Activated CD4-positive, alpha-beta memory T cell treated with anti-CD3 and anti-CD28 coated beads for 36 hours (primary cell): ENCODE measurements around the gene MGAT5. TPM values are rescaled to one million over a fixed set of nuclear protein-coding genes. Genes with fewer than 3 reads are reported as not detected.

Experiments used
- CTCF ChIA-PET: fragments of 350-600 bp; sonication (Branson Sonifier 250); formaldehyde crosslinking; loops from one replicate; lab custom pipeline; 2021; ENCODE audit warnings: antibody characterized with exemption, inconsistent platforms; lab: Charles Lee
- POLR2A ChIA-PET: fragments of 350-600 bp; sonication (Branson Sonifier 250); formaldehyde crosslinking; loops from one replicate; lab custom pipeline; 2021; ENCODE audit warnings: antibody characterized with exemption; lab: Charles Lee
- DNase-seq: peaks from one replicate; pipeline ENCODE4 v3.0.0-alpha.2; 2020
- H3K27ac Mint-ChIP-seq: one replicate; pipeline ENCODE4 v1.8.0; 2021; ENCODE audit warnings: mixed read lengths
- H3K27me3 Mint-ChIP-seq: one replicate; pipeline ENCODE4 v1.8.0; 2021; ENCODE audit warnings: mixed read lengths
- H3K36me3 Mint-ChIP-seq: one replicate; pipeline ENCODE4 v1.8.0; 2021; ENCODE audit warnings: mixed read lengths
- H3K4me1 Mint-ChIP-seq: one replicate; pipeline ENCODE4 v1.8.0; 2021; ENCODE audit warnings: low read depth, mixed read lengths
- H3K4me3 Mint-ChIP-seq: one replicate; pipeline ENCODE4 v1.8.0; 2021; ENCODE audit warnings: mild to moderate bottlenecking, mixed read lengths
- H3K9me3 Mint-ChIP-seq: one replicate; pipeline ENCODE4 v1.8.0; 2021; ENCODE audit warnings: mixed read lengths
- intact Hi-C: fragments of 100-400 bp; cut with micrococcal nuclease; formaldehyde crosslinking; loops from one replicate; pipeline ENCODE4 v1.15.1; 2023
- total RNA-seq, 2 experiments: library from RNA; stranded (reverse); gene quantifications; one replicate each; pipeline ENCODE4 v1.2.3, GENCODE V29; 2021

The MGAT5 gene
- total RNA-seq, 2 experiments from 2014 or later = 33.6 to 38.3 TPM

DNA sequence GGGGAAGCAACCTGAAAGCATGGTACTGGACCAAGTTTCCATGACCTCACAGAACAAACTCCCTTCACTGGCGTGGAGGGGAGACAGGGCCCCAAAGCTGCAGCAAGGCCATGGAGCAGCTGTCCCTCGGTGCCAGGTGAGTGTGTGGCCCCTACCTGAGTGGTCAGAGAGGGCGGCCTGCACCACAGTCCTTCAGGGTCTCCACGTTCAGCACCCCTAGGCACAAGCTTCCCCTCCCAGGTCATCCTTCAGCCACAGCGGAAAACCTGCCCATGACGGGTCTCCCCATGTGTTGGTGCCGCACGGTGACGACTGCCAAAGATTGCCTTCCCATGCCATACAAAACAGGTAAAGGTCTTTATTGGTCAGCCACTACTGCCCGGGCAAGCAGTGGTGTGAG, 201.6 kb downstream of the MGAT5 start:
- intact Hi-C loops = loop anchor here (10.0 kb wide), 1 partner anchor 249 kb away; no protein-coding TSS in a partner anchor
- no peak for DNase-seq
- POLR2A ChIA-PET = interaction anchor here (0.5 kb wide), 1 partner anchor 334 kb away, joined by 3 read pairs; no protein-coding TSS in a partner anchor
- no peak overlapping the region for H3K27ac Mint-ChIP-seq
- no peaks in the 10 kb centered on the region for H3K9me3 Mint-ChIP-seq
- H3K27me3 Mint-ChIP-seq = no peaks in the 10 kb centered on the region
- no peaks in the 10 kb centered on the region for H3K4me1 Mint-ChIP-seq
- no peak overlapping the region for H3K4me3 Mint-ChIP-seq
- CTCF ChIA-PET = no interaction called here
- no peaks in the 10 kb centered on the region for H3K36me3 Mint-ChIP-seq

DNA sequence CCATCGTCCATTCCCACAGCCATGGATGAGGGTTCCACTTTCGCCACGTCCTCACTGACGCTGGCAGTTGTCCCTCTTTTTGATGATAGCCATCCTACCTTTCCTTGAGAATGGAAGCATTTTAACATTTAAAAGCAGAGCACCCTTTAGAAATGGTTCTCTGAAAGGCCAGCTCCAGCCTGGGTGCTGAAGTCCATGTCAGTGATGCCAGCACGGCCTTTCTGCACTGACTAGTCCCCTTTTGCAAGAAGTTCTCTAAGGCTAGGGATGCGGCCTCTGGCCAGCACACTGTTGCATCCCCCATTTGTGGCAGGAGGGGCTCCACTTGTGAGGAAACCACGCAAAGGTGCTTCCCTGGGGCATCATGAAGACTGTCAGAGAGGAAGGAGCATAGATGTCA, 203.5 kb downstream of the MGAT5 start:
- Mint-ChIP-seq H3K9me3 (no peaks in the 10 kb centered on the region), H3K27me3 (no peaks in the 10 kb centered on the region), H3K27ac (no peak overlapping the region), H3K36me3 (no peaks in the 10 kb centered on the region), H3K4me1 (no peaks in the 10 kb centered on the region), H3K4me3 (no peak overlapping the region)
- intact Hi-C loops = loop anchor here (10.0 kb wide), 1 partner anchor 247 kb away; no protein-coding TSS in a partner anchor
- DNase-seq = no peak
- CTCF ChIA-PET = interaction anchor here (0.6 kb wide), 1 partner anchor 112 kb away, joined by 3 read pairs; no protein-coding TSS in a partner anchor
- POLR2A ChIA-PET = no interaction called here

GRCh38 chr2:134457765-134458472, 204.0 kb downstream of the MGAT5 start:
- no peaks in the 10 kb centered on the region for H3K9me3 Mint-ChIP-seq
- H3K27ac Mint-ChIP-seq = no peak overlapping the region
- H3K36me3 Mint-ChIP-seq = no peaks in the 10 kb centered on the region
- H3K4me3 Mint-ChIP-seq = no peak overlapping the region
- ChIA-PET CTCF (no interaction called here), POLR2A (no interaction called here)
- H3K4me1 Mint-ChIP-seq = no peaks in the 10 kb centered on the region
- DNase-seq = no peak
- intact Hi-C loops = loop anchor here (10.0 kb wide), 1 partner anchor 247 kb away; no protein-coding TSS in a partner anchor
- H3K27me3 Mint-ChIP-seq = no peaks in the 10 kb centered on the region

DNA sequence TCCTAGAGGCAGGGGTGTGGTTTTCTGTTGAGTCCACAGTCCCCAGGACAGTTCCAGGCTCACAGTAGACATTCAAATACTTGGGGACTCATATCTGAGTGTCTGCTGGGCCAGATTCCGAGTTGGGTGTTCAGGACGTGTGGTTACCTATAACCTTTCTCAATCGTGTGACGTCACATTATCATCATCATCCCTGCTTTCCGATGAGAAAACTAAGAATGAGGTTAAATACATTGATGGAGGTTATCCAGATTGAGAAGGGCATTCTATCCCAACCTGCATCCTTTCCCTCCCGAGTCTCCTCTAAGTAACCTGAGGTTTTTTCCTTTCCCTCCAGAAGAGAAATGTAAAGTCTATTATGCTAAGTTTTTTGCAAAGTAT, 204.6 kb downstream of the MGAT5 start:
- DNase-seq = no peak
- Mint-ChIP-seq H3K4me3 (no peak overlapping the region), H3K36me3 (no peaks in the 10 kb centered on the region), H3K27me3 (no peaks in the 10 kb centered on the region), H3K4me1 (no peaks in the 10 kb centered on the region), H3K27ac (no peak overlapping the region), H3K9me3 (no peaks in the 10 kb centered on the region)
- intact Hi-C loops = loop anchor here (10.0 kb wide), 1 partner anchor 246 kb away; no protein-coding TSS in a partner anchor
- ChIA-PET POLR2A (no interaction called here), CTCF (no interaction called here)

- H3K4me1 Mint-ChIP-seq = no peaks in the 10 kb centered on the region
- H3K27ac Mint-ChIP-seq = no peak overlapping the region
- no peak for DNase-seq
- H3K27me3 Mint-ChIP-seq = no peaks in the 10 kb centered on the region
- no peak overlapping the region for H3K4me3 Mint-ChIP-seq
- POLR2A ChIA-PET = no interaction called here
- intact Hi-C loops = loop anchor here (10.0 kb wide), 1 partner anchor 246 kb away; no protein-coding TSS in a partner anchor
- CTCF ChIA-PET = no interaction called here
- no peaks in the 10 kb centered on the region for H3K9me3 Mint-ChIP-seq
- H3K36me3 Mint-ChIP-seq = no peaks in the 10 kb centered on the region
Observed at GRCh38 chr2:134458950-134459349, 205.1 kb downstream of the MGAT5 start.

DNA sequence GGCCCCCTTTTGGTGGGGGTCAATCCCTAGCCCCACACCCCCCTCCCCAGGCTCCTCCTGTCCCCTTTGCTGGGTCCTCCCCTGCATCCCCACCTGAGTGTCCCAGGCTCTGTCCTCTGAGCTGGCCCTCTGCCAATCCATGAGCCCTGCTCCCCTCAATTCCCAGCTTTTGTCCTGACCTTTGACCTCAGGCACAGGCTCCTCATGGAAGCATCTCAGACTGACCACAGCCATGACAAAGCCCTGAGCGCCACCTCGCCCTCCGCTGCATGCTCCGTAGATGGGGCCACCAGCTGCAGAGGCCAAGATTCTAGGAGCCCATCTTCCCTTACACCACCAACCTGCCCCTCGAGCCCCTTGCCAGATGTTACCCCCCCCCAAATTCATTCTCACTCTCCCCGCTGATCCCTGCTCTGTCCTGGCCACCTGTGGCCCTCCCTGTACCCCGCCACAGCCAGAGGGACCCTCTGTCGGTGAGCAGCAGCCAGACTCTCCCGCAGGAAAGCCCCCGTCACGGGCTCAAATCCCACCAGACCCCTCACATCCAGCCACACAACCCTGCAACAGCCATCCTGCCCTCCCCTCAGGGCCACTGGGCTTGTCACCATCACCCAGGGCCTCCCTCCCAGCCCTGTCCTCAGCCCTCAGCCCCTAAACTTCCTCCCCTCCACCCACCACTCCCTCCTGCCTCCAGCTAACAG, 206.0 kb downstream of the MGAT5 start:
- POLR2A ChIA-PET = no interaction called here
- Mint-ChIP-seq H3K9me3 (no peaks in the 10 kb centered on the region), H3K4me3 (no peak overlapping the region), H3K27me3 (no peaks in the 10 kb centered on the region), H3K4me1 (no peaks in the 10 kb centered on the region), H3K27ac (no peak overlapping the region), H3K36me3 (no peaks in the 10 kb centered on the region)
- intact Hi-C loops = loop anchor here (10.0 kb wide), 1 partner anchor 245 kb away; no protein-coding TSS in a partner anchor
- no peak for DNase-seq
- CTCF ChIA-PET = interaction anchor here (1.0 to 1.3 kb wide), 4 partner anchors 8 to 439 kb away, joined by 3 to 6 read pairs (median 4); no protein-coding TSS in a partner anchor

- Mint-ChIP-seq H3K4me3 (no peak overlapping the region), H3K36me3 (no peaks in the 10 kb centered on the region), H3K9me3 (no peaks in the 10 kb centered on the region), H3K4me1 (no peaks in the 10 kb centered on the region), H3K27ac (no peak overlapping the region), H3K27me3 (no peaks in the 10 kb centered on the region)
- intact Hi-C loops = no loop called here
- CTCF ChIA-PET = interaction anchor here (0.9 to 1.3 kb wide), 5 partner anchors 9 to 466 kb away, joined by 3 to 6 read pairs (median 4); no protein-coding TSS in a partner anchor
- peak; percentile 31 for DNase-seq
- POLR2A ChIA-PET = no interaction called here
Observed at GRCh38 chr2:134460583-134460998, 206.7 kb downstream of the MGAT5 start.

DNA sequence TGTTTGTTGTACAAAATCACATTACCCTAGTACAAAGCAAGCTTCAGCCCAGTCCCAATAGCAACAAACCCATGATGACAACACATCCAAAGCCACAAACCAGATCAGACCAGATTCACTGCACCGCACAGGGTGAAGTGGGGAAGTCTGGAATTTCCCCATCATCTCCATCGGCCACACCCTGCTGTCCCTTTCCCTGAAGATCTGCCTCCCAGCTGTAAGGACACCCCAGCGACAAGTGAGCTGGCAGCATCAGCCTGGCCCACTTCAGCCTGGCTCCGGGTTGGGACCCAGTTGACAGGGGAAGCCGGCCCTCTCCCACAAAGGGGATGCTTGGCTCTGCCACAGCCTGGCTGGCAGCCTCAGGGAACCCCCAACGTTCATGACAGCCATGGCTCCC, 207.6 kb downstream of the MGAT5 start:
- no peak for DNase-seq
- POLR2A ChIA-PET = no interaction called here
- H3K27ac Mint-ChIP-seq = no peak overlapping the region
- CTCF ChIA-PET = no interaction called here
- H3K9me3 Mint-ChIP-seq = no peaks in the 10 kb centered on the region
- H3K4me1 Mint-ChIP-seq = no peaks in the 10 kb centered on the region
- H3K4me3 Mint-ChIP-seq = no peak overlapping the region
- no peaks in the 10 kb centered on the region for H3K27me3 Mint-ChIP-seq
- intact Hi-C loops = no loop called here
- no peaks in the 10 kb centered on the region for H3K36me3 Mint-ChIP-seq

DNA sequence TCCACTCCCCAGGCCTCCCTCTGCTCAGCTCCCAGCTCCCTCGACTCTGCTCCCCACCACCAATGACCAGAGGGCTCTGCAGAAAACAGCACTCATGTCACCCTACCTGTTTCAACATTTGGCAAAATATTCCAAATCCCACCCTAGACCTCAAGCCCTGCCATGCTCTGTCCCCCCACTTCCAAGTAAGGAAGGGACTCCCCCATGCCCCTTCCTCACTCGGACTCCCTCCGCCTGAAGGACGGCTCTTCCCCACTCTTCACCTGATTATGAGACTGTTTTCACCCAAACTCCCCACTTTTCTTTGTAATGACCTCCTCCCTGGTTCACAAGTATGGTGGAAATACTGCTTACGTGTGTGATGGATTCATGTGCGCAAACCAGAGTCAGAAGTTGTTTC, 208.4 kb downstream of the MGAT5 start:
- POLR2A ChIA-PET = no interaction called here
- no peaks in the 10 kb centered on the region for H3K27me3 Mint-ChIP-seq
- intact Hi-C loops = no loop called here
- DNase-seq = no peak
- H3K36me3 Mint-ChIP-seq = no peaks in the 10 kb centered on the region
- H3K4me1 Mint-ChIP-seq = no peaks in the 10 kb centered on the region
- no peak overlapping the region for H3K27ac Mint-ChIP-seq
- CTCF ChIA-PET = no interaction called here
- no peaks in the 10 kb centered on the region for H3K9me3 Mint-ChIP-seq
- H3K4me3 Mint-ChIP-seq = no peak overlapping the region

DNA sequence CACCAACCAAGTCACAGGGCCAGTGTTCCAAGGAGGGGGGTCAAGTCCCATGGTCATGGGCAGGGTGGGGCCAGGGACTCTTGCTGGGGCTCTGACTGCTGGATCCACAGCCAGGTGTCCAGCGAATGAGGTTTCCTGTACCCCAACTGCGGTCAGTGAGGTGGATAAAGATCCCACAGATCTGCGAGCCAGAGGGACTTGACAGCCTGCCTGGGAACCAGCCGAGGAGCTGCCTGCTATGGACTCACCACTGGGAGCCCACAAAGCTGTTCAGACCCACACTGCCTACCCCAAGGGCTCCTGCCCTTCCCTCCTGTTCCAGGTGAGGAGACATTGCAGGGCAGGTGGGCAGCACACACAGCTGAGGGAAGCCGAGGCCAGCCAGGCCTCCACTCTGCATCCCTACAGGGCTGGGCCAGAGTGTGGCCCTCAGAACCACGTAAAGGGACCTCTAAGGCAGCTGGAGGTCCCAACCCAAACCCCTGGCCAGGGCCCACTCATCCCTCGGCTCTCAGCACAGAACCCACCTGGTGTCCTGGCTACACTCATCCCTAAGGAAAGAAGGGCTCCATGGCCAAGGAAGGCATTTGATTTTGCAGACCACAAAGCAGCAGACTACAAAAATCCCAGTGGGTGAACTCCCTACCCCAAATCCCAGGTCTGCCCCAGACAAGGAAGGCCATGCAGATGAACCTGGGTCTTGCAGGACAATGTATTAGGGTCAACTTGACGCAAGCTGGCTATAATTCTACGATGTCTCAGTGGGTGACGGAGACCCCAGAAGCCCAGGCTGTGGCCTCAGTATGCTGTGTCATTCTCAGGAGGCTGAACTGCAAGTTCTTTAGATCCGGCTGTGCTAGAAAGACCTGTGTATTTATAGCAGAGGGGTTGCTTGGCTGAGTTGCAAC, 209.2 kb downstream of the MGAT5 start:
- DNase-seq = no peak
- Mint-ChIP-seq H3K4me1 (no peaks in the 10 kb centered on the region), H3K27ac (no peak overlapping the region), H3K9me3 (no peaks in the 10 kb centered on the region), H3K36me3 (no peaks in the 10 kb centered on the region), H3K27me3 (no peaks in the 10 kb centered on the region), H3K4me3 (no peak overlapping the region)
- intact Hi-C loops = no loop called here
- CTCF ChIA-PET = no interaction called here
- POLR2A ChIA-PET = no interaction called here

DNA sequence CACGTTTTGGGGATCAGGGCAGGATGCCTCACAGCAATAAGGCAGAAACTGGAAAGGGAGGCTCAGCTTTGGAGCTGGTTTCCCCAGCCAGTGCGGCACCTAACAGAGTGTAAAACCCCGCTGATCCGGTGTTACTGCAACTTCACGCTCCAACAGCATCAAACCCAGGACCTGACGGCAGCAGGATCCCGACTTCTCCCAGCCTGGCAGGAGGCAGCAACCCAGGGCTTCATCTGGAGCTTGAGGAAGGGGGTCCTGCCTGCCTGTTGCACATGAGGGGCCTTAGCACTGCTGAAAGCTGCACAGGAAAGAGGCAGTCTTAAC, 209.8 kb downstream of the MGAT5 start:
- Mint-ChIP-seq H3K9me3 (no peaks in the 10 kb centered on the region), H3K4me1 (no peaks in the 10 kb centered on the region)

More for the DNA sequence above, 209.8 kb downstream of the MGAT5 start:
- Mint-ChIP-seq H3K4me3 (no peak overlapping the region), H3K27me3 (no peaks in the 10 kb centered on the region), H3K36me3 (no peaks in the 10 kb centered on the region), H3K27ac (no peak overlapping the region)
- no peak for DNase-seq
- ChIA-PET CTCF (interaction anchor here (1.3 kb wide), 1 partner anchor 345 kb away, joined by 3 read pairs; no protein-coding TSS in a partner anchor), POLR2A (no interaction called here)
- intact Hi-C loops = no loop called here
